ENCODE results near the gene MOB3C. TPM values are rescaled to one million over a fixed set of nuclear protein-coding genes. Genes with fewer than 3 reads are reported as not detected.

Gene MOB3C
- total and polyA plus RNA-seq, 5 experiments from 2014 or later, result 8.3 to 24.7 (median 17.5) TPM

DNA sequence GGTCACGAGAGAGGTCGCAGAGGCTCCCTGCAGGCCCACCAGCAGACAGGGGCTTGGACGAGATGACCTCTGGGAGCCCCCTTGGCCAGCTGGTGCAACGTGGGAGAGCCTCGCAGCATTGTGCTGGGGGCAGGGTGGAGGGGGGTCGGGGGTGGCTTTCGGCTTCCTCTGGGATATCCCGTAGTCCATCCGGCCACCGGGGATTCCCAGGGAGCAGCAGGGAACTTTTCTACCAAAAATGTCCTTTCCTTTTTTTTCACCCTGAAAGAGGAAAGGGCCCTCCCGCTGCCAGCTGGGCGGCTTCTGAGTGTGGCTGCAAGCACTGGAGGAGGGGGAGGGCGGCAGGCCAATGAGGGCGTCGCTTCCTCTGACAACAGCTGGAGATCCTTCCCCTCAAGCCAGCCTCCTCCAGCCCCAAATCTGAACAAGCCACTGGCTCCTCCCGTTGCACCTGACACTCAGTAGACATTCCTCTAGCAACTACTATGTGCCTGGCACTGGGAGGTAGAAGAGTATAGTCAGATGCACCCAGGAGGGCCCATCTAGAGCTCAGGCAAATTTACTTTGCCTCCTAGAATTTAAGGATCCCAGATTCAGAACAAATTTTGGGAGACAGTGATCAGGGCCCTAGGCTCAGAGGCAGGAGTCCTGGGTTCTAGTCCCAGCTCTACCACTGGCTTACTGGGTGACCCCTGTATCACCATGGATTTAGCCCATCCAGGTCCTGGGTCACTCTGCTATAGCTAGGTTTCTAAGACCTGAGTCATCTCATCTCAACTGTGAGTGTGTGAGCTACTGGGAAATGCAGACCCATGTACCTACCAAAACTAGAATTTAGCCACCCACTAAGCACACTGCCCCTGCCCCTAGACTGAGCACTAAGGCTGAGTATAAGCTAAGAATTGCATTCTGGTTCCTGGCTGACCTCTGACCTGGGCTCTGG is 2.7 kb downstream of the MOB3C start:
- no peaks in the 10 kb centered on the region for H3K9me3 Mint-ChIP-seq
- POLR2A ChIA-PET, result interaction anchor here (0.6 to 8.3 kb wide), 2 partner anchors 9 to 78 kb away, joined by 8 to 122 read pairs; partner anchors contain the start of gene MKNK1
- peaks cover 31 to 71% (median 69%) of the 10 kb centered on the region in 4 donors for H3K4me1 Mint-ChIP-seq

DNA sequence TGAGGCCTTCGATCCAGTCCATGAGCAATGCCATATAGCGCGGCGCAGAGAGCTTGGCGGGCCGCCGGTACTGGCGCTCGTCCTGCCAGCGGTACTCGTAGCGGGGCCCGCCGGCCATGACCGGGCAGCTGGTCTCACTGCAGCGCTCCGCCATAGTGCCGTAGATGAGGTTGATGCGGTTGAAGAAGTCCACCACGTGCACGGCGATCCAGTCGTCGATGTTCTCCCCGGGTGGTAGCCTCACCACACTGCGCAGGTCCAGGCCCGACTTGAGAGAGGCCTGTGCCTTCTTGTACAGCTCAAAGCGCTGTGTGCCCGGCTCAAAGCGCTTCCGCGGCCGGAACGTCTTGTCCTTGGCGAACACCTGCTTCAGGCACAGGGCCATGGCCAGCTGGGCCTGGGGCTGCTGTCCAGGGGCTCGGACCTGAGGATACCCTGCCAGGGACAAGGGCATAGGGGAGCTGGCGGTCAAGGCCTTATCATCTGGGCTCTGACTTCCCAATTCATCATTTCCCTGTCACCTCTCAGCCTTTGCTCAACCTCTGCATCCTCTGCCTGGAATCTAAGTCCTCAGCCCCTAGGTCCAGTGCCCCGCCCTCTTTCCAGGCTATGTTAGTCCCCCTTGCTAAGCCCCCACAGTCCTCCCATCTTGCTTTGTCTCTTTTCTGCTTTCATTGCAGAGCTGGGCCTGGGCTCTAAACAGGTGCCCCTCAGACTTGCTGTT is 3.5 kb downstream of the MOB3C start:
- no peaks in the 10 kb centered on the region for H3K9me3 Mint-ChIP-seq
- H3K4me1 Mint-ChIP-seq, result peaks cover 33 to 71% (median 66%) of the 10 kb centered on the region in 4 donors
- H3K4me3 Mint-ChIP-seq, result peak overlapping the region; percentile 25 to 95 (median 54)
- POLR2A ChIA-PET, result interaction anchor here (8.3 kb wide), 1 partner anchor 8 kb away, joined by 122 read pairs; the partner anchor contains the start of gene MKNK1
- H3K27me3 Mint-ChIP-seq, result no peaks in the 10 kb centered on the region
- H3K36me3 Mint-ChIP-seq, result peaks cover 0 to 44% (median 14%) of the 10 kb centered on the region in 3 donors
- peak overlapping the region in 5 of 10 donors; percentile 20 to 82 (median 34) for H3K27ac Mint-ChIP-seq
- no peak for DNase-seq
- no peak for ATAC-seq

More for the DNA sequence above, 2.7 kb downstream of the MOB3C start:
- peak in 7 of 10 donors; percentile 13 to 33 (median 23) for DNase-seq
- peak; percentile 32 to 39 for ATAC-seq
- Mint-ChIP-seq H3K36me3 (peaks cover 0 to 35% (median 12%) of the 10 kb centered on the region in 3 donors), H3K27ac (peak overlapping the region in 9 of 10 donors; percentile 15 to 95 (median 78)), H3K4me3 (peak overlapping the region; percentile 46 to 97 (median 80)), H3K27me3 (no peaks in the 10 kb centered on the region)

DNA sequence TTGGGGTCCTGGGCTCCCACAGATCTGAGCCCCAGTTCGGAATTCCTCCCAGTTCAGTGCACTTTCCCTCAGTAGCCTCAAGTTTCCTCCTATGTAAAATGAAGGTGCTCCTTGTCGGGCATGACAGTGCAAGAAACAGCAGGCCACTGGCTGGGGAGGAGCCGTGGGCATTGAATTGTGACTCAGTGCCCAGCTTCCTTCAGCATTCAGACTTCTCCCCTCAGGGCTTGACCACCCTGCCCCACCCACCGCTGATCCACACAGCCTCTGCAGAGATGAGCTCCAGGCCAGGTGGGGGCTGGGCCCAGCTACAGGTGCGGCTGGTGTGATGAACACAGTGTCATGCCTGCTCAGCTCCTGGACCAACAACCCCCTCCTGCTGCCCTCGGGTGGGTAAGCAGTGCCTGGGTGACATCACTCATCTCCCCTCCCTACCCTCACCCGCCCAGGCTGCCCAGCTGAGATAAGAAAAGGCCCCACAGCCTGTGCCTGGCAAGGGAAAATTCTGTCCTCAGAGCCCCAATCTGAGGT is 4.9 kb downstream of the MOB3C start:
- H3K9me3 Mint-ChIP-seq, result no peaks in the 10 kb centered on the region
- no peak for ATAC-seq
- no peak overlapping the region for H3K4me3 Mint-ChIP-seq
- no peaks in the 10 kb centered on the region for H3K27me3 Mint-ChIP-seq
- no peak for DNase-seq
- POLR2A ChIA-PET, result interaction anchor here (8.3 kb wide), 1 partner anchor 7 kb away, joined by 122 read pairs; the partner anchor contains the start of gene MKNK1
- peaks cover 0 to 49% (median 15%) of the 10 kb centered on the region in 3 donors for H3K36me3 Mint-ChIP-seq
- peaks cover 30 to 64% (median 55%) of the 10 kb centered on the region in 4 donors for H3K4me1 Mint-ChIP-seq
- H3K27ac Mint-ChIP-seq, result peak overlapping the region in 2 of 10 donors; percentile 66 to 76

DNA sequence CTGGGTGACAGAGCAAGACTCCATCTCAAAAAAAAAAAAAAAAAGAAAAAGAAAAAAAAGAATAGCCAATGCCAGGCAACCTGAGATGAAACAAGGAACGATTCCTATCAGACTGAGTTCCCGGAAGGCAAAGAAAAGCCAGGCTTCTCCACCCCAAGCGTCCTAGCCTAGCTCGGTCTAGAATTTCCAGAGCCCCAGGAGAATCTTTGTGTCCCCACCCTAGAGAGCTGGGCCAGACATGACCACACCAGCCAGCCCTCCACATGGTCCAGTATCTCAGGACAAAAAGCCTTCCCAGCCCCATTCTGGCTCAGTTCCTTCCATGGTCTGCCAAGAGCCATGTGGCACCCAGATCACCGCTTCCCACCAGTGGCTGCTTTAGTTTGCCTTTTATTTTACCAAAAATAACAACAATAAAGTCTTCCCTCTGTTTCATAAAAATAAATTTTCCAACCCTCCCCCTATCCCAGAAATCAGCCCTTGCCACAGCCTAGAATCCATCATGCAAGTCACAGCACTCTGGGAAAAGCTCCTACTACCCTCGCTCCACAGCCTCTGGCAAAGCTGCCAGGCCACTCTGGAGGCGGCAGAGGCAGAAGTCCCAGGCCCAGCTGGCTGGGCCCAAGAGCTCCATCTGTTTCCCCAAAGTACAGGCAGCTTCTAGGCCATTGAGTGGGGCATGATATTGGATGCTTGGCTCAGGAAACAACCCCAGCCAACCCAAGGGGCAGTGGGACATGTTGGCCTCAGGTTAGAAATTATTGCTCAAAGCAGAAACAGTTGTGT is 9.1 kb downstream of the MOB3C start:
- Mint-ChIP-seq H3K36me3 (peaks cover 0 to 42% (median 15%) of the 10 kb centered on the region in 3 donors), H3K9me3 (no peaks in the 10 kb centered on the region), H3K4me3 (peak overlapping the region in 1 of 10 donors; percentile 26), H3K27me3 (no peaks in the 10 kb centered on the region), H3K4me1 (peaks cover 31 to 66% (median 56%) of the 10 kb centered on the region in 4 donors), H3K27ac (no peak overlapping the region)
- DNase-seq (no peak), ATAC-seq (no peak)
- POLR2A ChIA-PET, result interaction anchor here (6.0 kb wide), 1 partner anchor 8 kb away, joined by 122 read pairs; the partner anchor contains the start of gene MOB3C

DNA sequence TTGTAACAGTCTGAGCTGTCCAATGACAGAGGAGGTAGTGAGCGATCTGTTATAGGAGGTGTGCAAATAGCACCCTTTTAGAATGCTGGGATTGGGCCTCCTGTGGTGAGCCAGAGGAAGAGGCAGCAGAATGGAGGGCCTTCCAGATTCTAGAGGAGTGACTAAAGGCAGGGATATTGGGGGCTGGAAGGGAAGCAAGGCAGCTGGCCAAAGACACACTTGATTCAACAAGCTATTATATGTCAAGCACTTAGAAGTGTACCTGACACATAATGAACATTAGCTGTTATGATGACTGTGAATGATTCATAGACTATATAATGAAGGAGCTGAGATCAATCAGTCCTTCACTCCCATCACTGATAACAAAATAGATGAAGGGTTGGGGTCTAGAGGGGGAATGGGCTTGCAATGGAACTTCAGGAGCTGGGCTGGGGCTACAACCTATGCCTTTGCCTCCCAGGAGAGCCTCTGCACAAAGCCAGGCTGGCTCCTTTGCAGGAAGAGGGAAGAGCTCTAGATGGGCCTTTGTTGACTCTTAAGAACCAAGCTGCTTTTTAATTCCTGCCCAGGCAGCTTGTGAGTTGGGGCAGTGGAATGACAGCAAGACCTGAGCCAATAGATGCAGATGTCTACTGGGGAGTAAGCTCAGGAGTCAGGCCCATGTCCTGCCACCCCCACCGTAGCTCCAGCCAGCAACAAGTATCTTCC is 10.2 kb downstream of the MOB3C start:
- Mint-ChIP-seq H3K4me1 (peaks cover 34 to 66% (median 56%) of the 10 kb centered on the region in 4 donors), H3K27ac (peak overlapping the region in 8 of 10 donors; percentile 27 to 85 (median 66))

DNA sequence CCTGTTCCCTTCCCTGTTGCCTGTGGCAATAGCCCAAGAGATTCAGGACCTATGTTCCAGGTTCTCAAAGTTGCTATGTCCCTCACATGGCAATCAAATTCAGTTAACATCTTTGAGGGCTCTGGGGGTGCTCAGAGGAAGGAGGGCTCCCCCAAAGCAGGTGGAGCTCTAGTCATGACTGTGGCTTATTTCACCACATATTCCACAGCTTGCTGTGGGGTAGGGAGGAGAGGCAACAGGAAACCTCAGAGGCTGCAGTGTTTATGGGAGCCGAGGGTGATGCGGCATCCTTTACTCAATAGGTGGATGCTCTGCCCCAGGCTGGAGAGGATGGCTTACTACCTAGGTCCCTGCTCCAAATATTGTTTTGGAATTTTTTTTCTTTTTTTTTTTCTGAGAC is 11.4 kb downstream of the MOB3C start:
- Mint-ChIP-seq H3K27ac (peak overlapping the region; percentile 37 to 96 (median 86)), H3K27me3 (no peaks in the 10 kb centered on the region), H3K36me3 (peaks cover 0 to 27% (median 15%) of the 10 kb centered on the region in 3 donors), H3K9me3 (no peaks in the 10 kb centered on the region), H3K4me3 (peak overlapping the region; percentile 91 to 97 (median 94)), H3K4me1 (peaks cover 38 to 67% (median 56%) of the 10 kb centered on the region in 4 donors)
- POLR2A ChIA-PET, result interaction anchor here (0.6 to 6.0 kb wide), 4 partner anchors 11 to 1874 kb away, joined by 3 to 122 read pairs (median 6); partner anchors contain the start of genes ATPAF1, MOB3C and RNU5D-1
- ATAC-seq (peak; percentile 6 to 58), DNase-seq (peak in 6 of 10 donors; percentile 16 to 51 (median 33))

More for the DNA sequence above, 10.2 kb downstream of the MOB3C start:
- no peaks in the 10 kb centered on the region for H3K9me3 Mint-ChIP-seq
- DNase-seq (no peak), ATAC-seq (no peak)
- POLR2A ChIA-PET, result interaction anchor here (1.4 to 6.0 kb wide), 2 partner anchors 10 to 62 kb away, joined by 5 to 122 read pairs; partner anchors contain the start of genes ATPAF1 and MOB3C
- peak overlapping the region in 7 of 10 donors; percentile 36 to 97 (median 64) for H3K4me3 Mint-ChIP-seq
- peaks cover 0 to 38% (median 15%) of the 10 kb centered on the region in 3 donors for H3K36me3 Mint-ChIP-seq
- H3K27me3 Mint-ChIP-seq, result no peaks in the 10 kb centered on the region

DNA sequence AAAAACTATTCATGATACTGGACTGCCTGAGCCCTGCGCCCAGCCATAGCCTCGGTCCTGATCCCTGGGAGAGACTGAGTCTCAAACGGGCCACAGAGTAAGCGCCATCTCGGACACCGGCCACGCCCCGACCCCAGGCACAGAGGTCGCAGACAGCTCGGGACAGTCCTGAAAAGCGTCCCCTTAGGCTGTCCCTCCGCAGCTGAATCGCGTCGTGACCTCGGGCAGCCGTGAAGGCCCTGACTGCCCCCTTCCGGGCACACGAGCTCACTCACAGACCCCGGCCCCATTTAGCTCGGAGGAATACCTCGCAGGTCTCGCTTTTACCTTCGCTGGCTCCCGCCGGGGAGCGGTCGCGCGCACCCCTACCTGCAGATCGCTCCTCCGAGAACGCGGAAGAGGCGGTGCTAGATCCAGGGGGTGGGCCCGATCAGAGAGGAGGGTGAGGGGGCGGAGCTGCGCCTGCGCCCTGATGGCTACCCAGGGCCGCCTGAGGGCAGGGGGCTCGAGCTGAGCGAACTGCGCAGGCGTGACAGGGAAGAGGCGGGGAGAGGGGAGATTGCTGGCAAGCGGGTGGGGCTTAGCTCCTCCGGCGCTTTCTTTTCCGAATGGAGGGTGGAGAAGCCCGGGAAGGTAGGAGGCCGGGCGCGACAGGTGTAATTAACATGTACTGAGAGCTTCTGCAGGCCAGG is 12.6 kb downstream of the MOB3C start, which contains the start of gene MKNK1:
TSS of gene MKNK1 (minus strand) at position 411 of the 692 bp plus-strand sequence. CDS start 20,941 bp downstream, outside the sequence.
- H3K4me3 Mint-ChIP-seq, result peak within 1 kb of the TSS; percentile 91 to 97 (median 94)
- peaks cover 0 to 14% (median 4%) of the 10 kb centered on the region in 3 donors for H3K36me3 Mint-ChIP-seq
- POLR2A ChIA-PET, result interaction anchor here (0.8 to 6.0 kb wide), 9 partner anchors 9 to 116 kb away, joined by 3 to 122 read pairs (median 4); partner anchors contain the start of genes ATPAF1, EFCAB14 and MOB3C
- peak; percentile 91 to 93 for ATAC-seq
- H3K4me1 Mint-ChIP-seq, result peaks cover 39 to 70% (median 63%) of the 10 kb centered on the region in 4 donors
- peak within 1 kb of the TSS; percentile 88 to 96 (median 94) for H3K27ac Mint-ChIP-seq
- H3K9me3 Mint-ChIP-seq, result no peaks in the 10 kb centered on the region
- DNase-seq, result peak; percentile 94 to 99 (median 99)
- H3K27me3 Mint-ChIP-seq, result no peaks in the 10 kb centered on the region

DNA sequence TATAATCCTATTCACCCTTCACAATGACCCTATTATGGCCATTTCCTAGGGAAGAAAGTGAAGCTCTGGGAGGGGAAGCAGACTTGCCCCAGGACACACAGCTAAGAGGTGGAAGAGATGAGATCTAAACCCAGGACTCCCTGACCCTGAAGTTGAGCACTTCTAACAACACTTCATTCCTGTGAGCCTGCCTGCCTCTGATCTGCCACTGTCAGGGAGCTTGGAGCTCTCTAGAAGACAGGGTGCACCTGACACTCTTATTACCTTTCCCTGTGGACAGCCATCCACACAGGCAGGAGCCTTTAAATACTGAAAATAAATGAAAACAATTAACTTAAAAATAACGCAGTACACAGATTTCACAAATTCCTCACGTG is 13.1 kb downstream of the MOB3C start:
- Mint-ChIP-seq H3K4me3 (peak overlapping the region; percentile 91 to 97 (median 94)), H3K4me1 (peaks cover 41 to 76% (median 67%) of the 10 kb centered on the region in 4 donors), H3K27ac (peak overlapping the region; percentile 88 to 96 (median 94)), H3K9me3 (no peaks in the 10 kb centered on the region), H3K36me3 (peaks cover 0 to 9% (median 4%) of the 10 kb centered on the region in 3 donors), H3K27me3 (no peaks in the 10 kb centered on the region)
- DNase-seq, result no peak
- POLR2A ChIA-PET, result interaction anchor here (1.1 to 6.0 kb wide), 7 partner anchors 8 to 70 kb away, joined by 3 to 122 read pairs (median 6); partner anchors contain the start of genes ATPAF1 and MOB3C
- no peak for ATAC-seq

DNA sequence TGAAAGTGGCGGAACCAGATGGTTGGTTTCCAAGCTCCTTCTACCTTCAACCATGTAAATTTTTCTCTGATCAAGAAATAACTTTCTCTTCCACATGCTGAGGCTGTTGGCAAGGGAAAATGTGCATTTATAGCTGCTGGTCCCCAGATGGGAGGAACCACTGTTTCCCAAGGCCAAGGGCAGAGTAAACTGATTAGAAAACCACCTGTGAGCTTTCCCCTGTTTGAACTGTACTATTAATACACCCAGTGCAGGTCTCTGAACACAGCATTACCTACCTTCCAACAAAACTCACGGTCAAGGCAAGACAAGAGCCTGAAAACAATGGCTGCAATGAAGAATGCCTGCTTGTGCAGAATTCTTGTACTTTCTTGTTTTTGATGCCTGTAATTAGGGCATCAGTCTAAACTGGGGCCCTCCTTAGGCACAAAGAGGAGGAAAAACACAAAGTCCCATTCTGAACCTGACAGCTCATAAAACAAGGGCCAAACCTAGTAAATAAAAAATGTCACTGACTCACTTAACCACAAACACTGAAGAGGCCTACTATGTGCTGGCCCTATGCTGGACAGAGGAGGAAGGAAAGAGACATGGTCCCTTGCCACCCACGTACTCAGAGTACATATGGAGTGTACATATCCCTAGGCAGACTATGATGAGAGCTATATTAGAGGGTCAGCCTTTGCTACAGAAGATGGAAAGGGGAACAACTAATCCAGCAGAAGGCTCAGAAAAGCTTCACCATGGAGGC is 15.2 kb downstream of the MOB3C start:
- H3K9me3 Mint-ChIP-seq, result no peaks in the 10 kb centered on the region
- peak overlapping the region in 8 of 10 donors; percentile 5 to 74 (median 34) for H3K4me3 Mint-ChIP-seq
- no peak for ATAC-seq
- H3K27me3 Mint-ChIP-seq, result no peaks in the 10 kb centered on the region
- POLR2A ChIA-PET, result no interaction called here
- peaks cover 44 to 78% (median 75%) of the 10 kb centered on the region in 4 donors for H3K4me1 Mint-ChIP-seq
- H3K27ac Mint-ChIP-seq, result peak overlapping the region in 6 of 10 donors; percentile 6 to 67 (median 50)
- DNase-seq, result no peak
- peaks cover 0 to 8% (median 0%) of the 10 kb centered on the region in 3 donors for H3K36me3 Mint-ChIP-seq

Measured in naive thymus-derived CD8-positive, alpha-beta T cell (primary cell).